PC-9 (cell line): ENCODE measurements around the gene BPIFA1.

ENCODE experiments used
- CTCF ChIP-seq: fragments of 200-600 bp; sonication (generic); conservative IDR thresholded peaks from 2 replicates; pipeline ENCODE4 v1.6.1; 2017; ENCODE audit warnings: mixed run types, antibody characterized with exemption, mild to moderate bottlenecking, moderate library complexity
- EZH2 ChIP-seq: fragments of 200-600 bp; sonication (generic); IDR thresholded peaks from 2 replicates; pipeline ENCODE4 v1.8.0; 2017; ENCODE audit warnings: antibody characterized with exemption, low read depth

GRCh38 chr20:33217052-33217451 lies 18.7 kb upstream of the BPIFA1 start, which contains the start of gene BPIFA3:
- TF ChIP-seq CTCF (no peak), EZH2 (no peak)
